Measurements from ENCODE around the gene NBEA. TPM values are rescaled to one million over a fixed set of nuclear protein-coding genes. Genes with fewer than 3 reads are reported as not detected.

NBEA gene
- total RNA-seq, 1 experiment from 2014 or later, result 4.1 TPM

- no peak overlapping the region for H2AFZ ChIP-seq (ENCODE audit: low read depth, low read length, poor library complexity, severe bottlenecking)
- ChIA-PET RAD21 (ENCODE audit: low non-redundant PET in 1 of 2, low total read pairs in 2 of 2, uncharacterized antibody in 2 of 2, unreplicated experiment in 2 of 2) (no interaction called here), POLR2A (no interaction called here), CTCF (no interaction called here)
- H3K4me3 ChIP-seq (replicated peaks in 1 of 2; ENCODE audit: low read depth in 1 of 2, low read length in 2 of 2), result no peak overlapping the region
- H3K27me3 ChIP-seq (ENCODE audit: insufficient read depth, low read length), result no peaks in the 10 kb centered on the region
- no peaks in the 10 kb centered on the region for H3K79me2 ChIP-seq (ENCODE audit: insufficient read depth, low read length)
- no peaks in the 10 kb centered on the region for H3K9me3 ChIP-seq (ENCODE audit: control insufficient read depth in 1 of 2, insufficient read depth in 1 of 2, low read depth in 1 of 2, low read length in 2 of 2)
- no peak overlapping the region for H3K9ac ChIP-seq (ENCODE audit: low read length)
- no peaks in the 10 kb centered on the region for H3K4me1 ChIP-seq (ENCODE audit: control insufficient read depth in 1 of 2, insufficient read depth in 2 of 2, low read length in 2 of 2)
- H3K27ac ChIP-seq (ENCODE audit: low read depth, low read length), result no peak overlapping the region
- H3K4me2 ChIP-seq (ENCODE audit: low read length), result no peak overlapping the region
- TF ChIP-seq ELF1 (IDR thresholded peaks at IDR 0.05; ENCODE audit: borderline replicate concordance, low read depth) (no peak), SRF (IDR thresholded peaks at IDR 0.05; ENCODE audit: low read depth) (no peak), MAX (IDR thresholded peaks at IDR 0.05) (no peak)
- no peaks in the 10 kb centered on the region for H3K36me3 ChIP-seq (ENCODE audit: control insufficient read depth in 1 of 2, insufficient read depth in 2 of 2, low read length in 2 of 2)
- no TSS peak for BruUV-seq (replicated peaks)
- intact Hi-C loops (cut with micrococcal nuclease), result no loop called here
- no peaks in the 10 kb centered on the region for H4K20me1 ChIP-seq (ENCODE audit: insufficient read depth)
- ATAC-seq (no peak), DNase-seq (ENCODE audit: low read depth, low spot score) (no peak)
- H3K9me2 ChIP-seq (ENCODE audit: insufficient read depth), result no peaks in the 10 kb centered on the region
These were observed 615.4 kb downstream of the NBEA start for GRCh38 chr13:35557475-35557874.

- ChIA-PET RAD21 (ENCODE audit: low non-redundant PET in 1 of 2, low total read pairs in 2 of 2, uncharacterized antibody in 2 of 2, unreplicated experiment in 2 of 2) (no interaction called here), CTCF (no interaction called here), POLR2A (no interaction called here)
- no peak overlapping the region for H3K9ac ChIP-seq (ENCODE audit: low read length)
- TF ChIP-seq POLR2A (IDR thresholded peaks at IDR 0.05; ENCODE audit: borderline replicate concordance, extremely low read depth, insufficient read depth, insufficient read length), result no peak
- TF ChIP-seq CEBPB (IDR thresholded peaks at IDR 0.05; ENCODE audit: low read depth), result no peak
- TF ChIP-seq MAX (IDR thresholded peaks at IDR 0.05), result no peak
- TF ChIP-seq POLR2AphosphoS5 (IDR thresholded peaks at IDR 0.05; ENCODE audit: low read depth, low read length), result no peak
- intact Hi-C loops (cut with micrococcal nuclease), result no loop called here
- BruUV-seq (replicated peaks), result no TSS peak
- DNase-seq (ENCODE audit: low read depth, low spot score) (no peak), ATAC-seq (no peak)
- H3K79me2 ChIP-seq (ENCODE audit: insufficient read depth, low read length), result no peaks in the 10 kb centered on the region
- H3K9me2 ChIP-seq (ENCODE audit: insufficient read depth), result no peaks in the 10 kb centered on the region
- no peaks in the 10 kb centered on the region for H3K36me3 ChIP-seq (ENCODE audit: control insufficient read depth in 1 of 2, insufficient read depth in 2 of 2, low read length in 2 of 2)
- no peaks in the 10 kb centered on the region for H3K4me1 ChIP-seq (ENCODE audit: control insufficient read depth in 1 of 2, insufficient read depth in 2 of 2, low read length in 2 of 2)
- H3K4me3 ChIP-seq (replicated peaks in 1 of 2; ENCODE audit: low read depth in 1 of 2, low read length in 2 of 2), result no peak overlapping the region
- no peak overlapping the region for H3K27ac ChIP-seq (ENCODE audit: low read depth, low read length)
- H4K20me1 ChIP-seq (ENCODE audit: insufficient read depth), result no peaks in the 10 kb centered on the region
- no peaks in the 10 kb centered on the region for H3K27me3 ChIP-seq (ENCODE audit: insufficient read depth, low read length)
- H2AFZ ChIP-seq (ENCODE audit: low read depth, low read length, poor library complexity, severe bottlenecking), result no peak overlapping the region
- no peak overlapping the region for H3K4me2 ChIP-seq (ENCODE audit: low read length)
- H3K9me3 ChIP-seq (ENCODE audit: control insufficient read depth in 1 of 2, insufficient read depth in 1 of 2, low read depth in 1 of 2, low read length in 2 of 2), result no peaks in the 10 kb centered on the region
These were observed 619.5 kb downstream of the NBEA start for GRCh38 chr13:35561540-35561939.
